HG02588 (cell line): ENCODE data around the gene MUC3A.

Experiments used
- ATAC-seq: cut with Tn5 transposase; IDR thresholded peaks from one replicate; pipeline ENCODE4 v1.9.1; 2021; ENCODE audit warnings: mild to moderate bottlenecking, moderate library complexity; ENCODE audit not compliant: unreplicated experiment

The MUC3A gene

DNA sequence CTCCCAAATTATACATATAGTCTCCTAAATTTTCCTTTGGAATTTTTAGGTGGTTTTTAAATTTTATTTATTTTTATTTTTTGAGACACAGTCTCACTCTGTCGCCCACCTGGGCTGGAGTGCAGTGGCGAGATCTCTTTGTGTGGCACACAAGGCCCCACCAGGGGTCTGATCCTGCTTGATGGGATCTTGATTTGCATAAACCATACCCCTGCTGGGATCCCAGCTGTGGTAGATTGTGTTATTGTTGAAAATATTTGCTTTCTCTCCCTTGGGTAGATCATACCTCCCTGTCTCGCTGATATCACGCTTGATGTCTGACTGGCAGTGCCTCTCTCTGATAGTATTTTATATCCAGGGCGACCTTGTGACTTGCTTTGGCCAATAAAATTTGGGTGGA, 5.6 kb upstream of the MUC3A start:
- no peak for ATAC-seq

DNA sequence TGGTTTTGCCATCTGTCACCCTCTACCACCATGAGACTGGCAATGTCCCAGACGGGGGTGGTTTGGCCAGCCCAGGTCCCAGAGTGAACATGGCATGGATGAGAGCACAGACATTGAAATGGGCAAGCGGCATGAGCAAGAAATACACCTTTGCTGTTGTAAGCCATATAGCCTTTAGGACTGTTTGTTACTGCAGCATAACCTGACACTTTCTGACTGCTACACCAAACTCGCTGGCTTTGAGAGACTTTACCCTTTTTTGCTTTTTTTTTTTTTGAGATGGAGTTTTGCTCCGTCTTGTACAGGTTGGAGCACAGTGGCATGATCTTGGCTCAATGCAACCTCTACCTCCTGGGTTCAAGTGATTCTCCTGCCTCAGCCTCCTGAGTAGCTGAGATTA, 5.2 kb upstream of the MUC3A start:
- ATAC-seq = no peak

DNA sequence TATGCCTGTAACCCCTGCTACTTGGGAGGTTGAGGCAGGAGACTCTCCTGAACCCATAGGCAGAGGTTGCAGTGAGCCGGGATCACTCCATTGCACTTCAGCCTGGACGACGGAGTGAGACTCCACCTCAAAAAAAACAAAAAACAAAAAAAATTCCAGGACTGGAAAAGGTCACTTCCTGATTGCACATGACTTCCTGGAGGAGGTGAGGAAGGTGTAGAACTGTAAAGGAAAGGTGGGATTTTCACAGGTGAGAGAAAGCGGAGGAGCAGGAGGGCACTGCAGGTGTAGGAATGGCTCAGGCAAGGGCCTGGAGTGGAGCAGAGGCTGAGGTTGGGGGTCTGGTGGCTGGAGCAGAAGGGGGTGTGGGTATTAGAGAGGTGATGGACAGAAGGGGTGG, 3.2 kb upstream of the MUC3A start:
- ATAC-seq = no peak

DNA sequence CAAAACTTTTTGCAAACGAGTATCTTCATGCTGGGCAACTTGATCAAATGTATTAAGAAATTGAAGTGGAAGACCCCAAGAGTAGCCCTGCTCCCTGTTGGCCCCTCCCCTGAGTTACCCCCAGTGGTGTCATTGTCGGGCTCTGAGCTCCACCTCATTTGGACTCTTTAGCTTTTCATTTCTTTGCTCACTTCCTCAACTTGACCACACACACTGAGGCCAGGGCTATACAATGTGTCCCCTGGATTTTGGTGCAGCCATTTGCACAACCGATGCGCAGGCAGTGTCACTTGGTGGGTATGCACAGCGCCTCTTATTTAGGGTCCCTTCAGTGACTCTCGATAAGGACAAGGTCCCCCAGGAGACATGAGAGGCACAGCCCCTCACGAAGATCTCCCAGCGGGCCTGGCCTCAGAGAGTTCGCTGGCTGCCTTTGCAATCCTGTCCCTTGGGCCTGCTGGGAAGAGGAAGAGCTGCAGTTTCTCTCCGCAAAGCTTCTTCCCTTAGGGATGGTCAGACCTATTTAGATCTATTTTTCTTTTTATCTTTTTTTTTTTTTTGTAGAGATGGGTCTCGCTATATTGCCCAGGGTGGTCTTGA, 2.5 kb upstream of the MUC3A start:
- no peak for ATAC-seq

DNA sequence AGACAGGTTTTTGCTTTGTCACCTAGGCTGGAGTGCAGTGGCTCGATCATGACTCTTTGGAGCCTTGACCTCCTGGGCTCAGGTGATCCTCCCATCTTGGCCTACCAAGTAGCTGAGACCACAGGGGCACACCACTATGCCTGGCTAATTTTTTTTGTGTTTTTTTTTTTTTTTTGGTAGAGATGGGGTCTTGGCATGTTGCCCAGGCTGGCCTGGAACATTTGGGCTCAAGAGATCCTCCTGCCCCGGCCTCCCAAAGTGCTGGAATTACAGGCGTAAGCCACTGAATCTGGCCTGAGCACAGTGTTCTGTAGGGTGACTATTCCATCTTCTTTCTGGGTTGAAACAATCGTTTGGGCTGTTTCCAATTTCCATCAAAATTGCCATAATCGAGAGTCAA, 1.5 kb upstream of the MUC3A start:
- no peak for ATAC-seq

DNA sequence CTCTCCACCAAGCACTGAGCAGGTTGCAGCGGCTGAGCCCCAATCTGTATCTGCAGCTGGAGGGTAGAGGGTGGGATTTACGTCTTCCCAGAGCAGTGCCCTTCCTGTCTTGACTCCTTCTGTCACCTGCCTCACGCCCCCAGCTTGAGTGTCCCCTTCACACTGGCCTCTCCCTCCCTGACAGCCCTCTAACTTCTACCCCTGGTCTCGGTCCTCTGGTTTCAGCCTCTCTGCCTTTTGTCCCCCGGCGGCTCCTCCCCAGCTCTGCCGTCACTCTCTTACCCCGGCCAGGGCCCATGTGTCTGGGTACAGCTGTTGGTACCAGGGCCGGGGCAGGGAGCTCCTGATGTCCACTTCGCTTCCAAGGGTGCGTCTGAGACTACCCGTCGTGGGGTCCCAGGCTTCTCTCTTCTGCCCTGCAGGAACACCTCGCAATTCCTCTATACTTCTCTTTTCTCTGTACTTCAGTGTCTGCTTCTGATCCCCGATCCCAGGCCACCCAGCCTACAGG, 654 bp downstream of the MUC3A start:
- no peak for ATAC-seq

DNA sequence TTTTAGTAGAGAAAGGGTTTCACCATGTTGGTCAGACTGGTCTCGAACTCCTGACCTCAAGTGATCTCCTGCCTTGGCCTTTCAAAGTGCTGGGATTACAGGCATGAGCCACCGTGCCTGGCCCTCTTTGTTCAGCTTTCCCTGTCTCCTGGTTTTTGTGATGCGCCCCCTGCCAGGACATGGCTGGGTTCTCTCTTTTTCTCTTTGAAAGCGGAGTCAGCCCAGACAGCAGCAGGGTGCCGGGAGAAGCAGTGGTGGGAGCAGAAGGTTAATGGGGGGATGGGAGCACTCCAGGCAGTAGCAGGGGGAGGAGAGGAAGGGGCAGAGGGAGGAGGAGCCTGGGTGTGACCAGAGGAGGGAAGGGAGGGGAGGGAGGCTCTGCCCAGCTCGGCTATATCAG, 1.8 kb downstream of the MUC3A start:
- ATAC-seq = no peak

DNA sequence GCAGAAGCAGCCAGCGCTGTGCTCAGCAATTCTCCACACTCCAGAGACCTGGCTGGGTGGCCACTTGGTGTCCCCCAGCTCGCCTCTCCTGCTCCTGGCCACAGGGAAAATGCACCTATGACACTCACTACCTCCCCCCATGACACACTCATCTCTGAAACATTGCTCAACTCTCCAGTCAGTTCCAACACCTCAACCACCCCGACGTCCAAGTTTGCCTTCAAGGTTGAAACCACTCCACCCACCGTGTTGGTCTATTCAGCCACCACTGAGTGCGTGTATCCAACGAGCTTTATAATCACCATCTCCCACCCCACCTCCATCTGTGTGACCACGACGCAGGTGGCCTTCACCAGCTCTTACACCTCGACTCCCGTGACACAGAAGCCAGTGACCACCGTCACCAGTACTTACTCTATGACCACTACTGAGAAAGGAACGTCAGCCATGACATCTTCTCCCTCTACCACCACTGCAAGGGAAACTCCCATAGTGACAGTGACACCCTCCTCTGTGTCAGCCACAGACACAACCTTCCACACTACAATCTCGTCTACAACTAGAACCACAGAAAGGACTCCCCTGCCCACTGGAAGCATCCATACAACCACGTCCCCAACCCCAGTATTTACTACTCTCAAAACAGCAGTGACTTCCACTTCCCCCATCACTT, 2.7 kb downstream of the MUC3A start:
- ATAC-seq = no peak

DNA sequence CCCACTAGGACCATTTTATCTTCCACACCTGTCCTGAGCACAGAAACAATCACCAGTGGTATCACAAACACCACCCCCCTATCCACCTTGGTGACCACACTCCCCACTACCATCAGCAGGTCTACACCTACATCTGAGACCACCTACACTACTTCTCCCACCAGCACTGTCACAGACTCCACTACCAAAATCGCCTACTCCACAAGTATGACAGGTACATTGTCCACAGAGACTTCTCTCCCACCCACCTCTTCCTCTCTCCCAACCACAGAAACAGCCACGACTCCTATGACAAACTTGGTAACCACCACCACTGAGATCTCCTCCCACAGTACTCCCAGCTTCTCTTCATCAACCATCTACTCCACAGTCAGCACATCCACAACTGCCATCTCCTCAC, 3.3 kb downstream of the MUC3A start:
- no peak for ATAC-seq

DNA sequence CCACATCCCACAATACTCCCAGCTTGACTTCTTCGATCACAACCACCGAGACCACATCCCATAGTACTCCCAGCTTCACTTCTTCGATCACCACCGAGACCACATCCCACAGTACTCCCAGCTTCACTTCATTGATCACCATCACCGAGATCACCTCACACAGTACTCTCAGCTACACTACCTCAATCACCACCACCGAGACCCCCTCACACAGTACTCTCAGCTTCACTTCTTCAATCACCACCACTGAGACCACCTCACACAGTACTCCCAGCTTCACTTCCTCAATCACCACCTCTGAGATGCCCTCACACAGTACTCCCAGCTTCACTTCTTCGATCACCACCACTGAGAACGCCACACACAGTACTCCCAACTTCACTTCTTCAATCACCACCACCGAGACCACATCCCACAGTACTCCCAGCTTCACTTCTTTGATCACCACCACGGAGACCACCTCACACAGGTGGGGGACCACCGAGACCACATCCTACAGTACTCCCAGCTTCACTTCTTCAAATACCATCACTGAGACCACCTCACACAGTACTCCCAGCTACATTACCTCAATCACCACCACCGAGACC, 8.6 kb downstream of the MUC3A start:
- ATAC-seq = no peak

DNA sequence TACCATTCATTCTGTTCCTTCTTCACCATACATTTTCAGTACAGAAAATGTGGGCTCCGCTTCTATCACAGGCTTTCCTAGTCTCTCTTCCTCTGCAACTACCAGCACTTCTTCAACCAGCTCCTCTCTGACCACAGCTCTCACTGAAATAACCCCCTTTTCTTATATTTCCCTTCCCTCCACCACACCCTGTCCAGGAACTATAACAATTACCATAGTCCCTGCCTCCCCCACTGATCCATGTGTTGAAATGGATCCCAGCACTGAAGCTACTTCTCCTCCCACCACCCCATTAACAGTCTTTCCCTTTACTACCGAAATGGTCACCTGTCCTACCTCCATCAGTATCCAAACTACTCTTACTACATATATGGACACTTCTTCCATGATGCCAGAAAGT, 10.6 kb downstream of the MUC3A start:
- ATAC-seq = no peak

DNA sequence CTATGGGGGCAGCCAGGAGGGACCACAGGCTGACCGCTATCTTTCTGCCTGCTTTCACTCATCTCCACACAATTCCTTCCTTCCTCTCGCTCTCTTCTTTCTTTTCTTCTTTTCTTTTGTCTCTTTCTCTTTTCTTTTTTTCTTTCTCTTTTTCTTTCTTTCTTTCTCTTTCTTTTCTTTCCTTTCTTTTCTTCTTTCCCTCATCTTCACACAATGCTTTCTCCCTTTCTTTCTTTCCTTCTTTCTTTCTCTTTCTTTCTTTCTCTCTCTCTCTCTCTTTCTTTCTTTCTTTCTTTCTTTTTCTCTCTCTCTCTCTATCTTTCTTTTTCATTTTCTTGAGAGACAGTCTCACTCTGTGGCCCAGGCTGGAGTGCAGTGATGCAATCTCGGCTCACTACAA, 13.2 kb downstream of the MUC3A start:
- ATAC-seq = no peak

DNA sequence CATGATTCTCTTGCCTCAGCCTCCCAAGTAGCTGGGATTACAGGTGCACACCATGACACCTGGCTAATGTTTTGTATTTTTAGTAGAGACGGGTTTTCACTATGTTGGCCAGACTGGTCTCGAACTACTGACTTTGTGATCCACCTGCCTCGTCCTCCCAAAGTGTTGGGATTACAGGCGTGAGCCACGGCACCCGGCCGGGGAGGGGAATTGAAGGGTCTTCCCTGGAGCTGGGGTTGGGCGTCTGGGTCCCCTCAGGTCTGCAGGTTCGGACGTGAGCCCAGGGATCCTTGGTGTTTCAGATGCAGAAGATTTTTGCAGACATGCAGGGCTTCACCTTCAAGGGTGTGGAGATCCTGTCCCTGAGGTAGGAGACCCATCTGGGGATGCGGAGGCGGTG, 14.1 kb downstream of the MUC3A start:
- no peak for ATAC-seq

DNA sequence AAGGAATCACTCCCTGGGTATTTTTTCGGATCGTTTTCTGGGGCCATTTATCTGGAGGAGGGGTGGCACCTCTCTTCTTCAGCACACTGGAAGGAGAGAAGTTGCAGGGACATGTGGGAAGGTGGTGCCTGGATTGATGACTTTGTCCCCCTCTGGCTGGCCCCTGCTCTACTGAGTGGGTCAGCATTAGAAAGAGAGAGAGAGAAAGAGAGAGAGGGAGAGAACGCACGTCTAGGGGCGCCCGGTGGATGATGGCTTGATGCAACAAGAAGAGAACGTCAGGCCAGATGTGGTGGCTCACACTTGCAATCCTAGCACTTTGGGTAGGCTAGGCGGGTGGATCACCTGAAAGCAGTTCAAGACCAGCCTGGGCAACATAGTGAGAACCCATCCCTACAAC, 14.5 kb downstream of the MUC3A start:
- ATAC-seq = no peak

DNA sequence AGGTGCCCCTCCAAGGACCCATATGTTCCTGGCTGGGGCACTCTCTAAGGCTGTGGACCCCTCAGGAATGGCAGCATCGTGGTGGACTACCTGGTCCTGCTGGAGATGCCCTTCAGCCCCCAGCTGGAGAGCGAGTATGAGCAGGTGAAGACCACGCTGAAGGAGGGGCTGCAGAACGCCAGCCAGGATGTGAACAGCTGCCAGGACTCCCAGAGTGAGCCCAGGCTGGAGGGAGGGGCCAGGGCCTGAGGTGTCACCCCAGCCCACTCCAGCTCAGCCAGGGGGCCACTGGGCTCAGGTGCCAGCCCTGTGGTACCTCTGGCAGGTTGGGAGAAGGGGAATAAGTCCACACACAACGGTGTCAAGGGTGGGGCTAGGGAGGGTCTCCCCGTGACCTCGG, 15.3 kb downstream of the MUC3A start:
- no peak for ATAC-seq

DNA sequence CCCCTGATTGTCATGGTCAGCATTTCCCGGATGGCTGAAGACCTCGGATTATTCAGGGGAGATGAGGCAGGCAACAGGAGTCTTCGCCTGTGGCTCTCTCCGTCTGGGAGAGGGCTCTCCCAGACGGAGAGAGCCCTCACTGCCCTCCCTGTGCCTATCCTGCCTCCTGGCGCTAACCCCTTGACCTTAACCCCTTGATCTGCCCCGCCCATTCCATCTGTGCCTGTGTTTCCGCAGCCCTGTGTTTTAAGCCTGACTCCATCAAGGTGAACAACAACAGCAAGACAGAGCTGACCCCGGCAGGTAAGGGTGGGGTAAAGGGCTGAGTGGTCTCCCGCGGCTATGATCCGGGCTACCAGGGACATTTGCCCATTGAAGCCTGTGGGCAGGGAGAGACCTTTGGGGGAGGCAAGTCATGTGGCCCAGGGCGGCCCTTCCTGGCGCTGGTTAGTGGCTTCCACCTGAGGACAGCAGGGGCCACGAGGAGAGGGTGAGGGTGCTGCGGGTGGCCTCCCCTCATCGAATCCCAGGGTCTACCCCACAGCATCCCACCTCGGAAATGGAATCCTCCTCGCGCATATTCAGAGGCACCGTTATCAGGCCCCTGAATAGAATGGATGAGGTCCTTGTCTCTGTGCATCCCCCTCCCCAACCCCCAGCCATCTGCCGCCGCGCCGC, 15.8 kb downstream of the MUC3A start:
- no peak for ATAC-seq

DNA sequence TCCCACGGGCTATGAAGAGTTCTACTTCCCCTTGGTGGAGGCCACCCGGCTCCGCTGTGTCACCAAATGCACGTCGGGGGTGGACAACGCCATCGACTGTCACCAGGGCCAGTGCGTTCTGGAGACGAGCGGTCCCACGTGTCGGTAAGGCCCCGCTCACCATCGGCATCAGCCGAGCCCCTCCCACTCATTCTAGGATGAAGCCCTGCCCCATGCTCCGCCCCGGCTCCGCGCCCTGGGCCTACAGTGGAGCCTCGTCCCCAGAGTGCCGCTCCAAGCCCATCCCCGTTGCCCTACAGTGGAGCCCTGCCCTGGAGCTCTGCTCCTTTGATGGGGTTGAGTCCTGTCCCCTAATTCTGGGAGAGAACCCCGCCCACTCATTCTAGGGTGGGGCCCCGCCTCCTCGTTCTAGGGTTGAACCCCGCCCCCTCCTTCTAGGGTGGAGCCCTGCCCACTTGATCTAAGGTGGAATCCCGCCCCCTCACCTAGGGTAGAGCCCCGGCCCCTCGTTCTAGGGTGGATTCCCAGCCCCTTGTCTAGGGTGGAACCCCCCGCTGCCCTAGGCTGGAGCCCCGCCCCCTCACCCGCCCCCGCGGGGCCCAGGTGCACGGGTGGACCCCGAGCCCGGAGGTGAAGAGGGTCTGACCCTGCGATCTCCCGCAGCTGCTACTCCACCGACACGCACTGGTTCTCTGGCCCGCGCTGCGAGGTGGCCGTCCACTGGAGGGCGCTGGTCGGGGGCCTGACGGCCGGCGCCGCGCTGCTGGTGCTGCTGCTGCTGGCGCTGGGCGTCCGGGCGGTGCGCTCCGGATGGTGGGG, 16.6 kb downstream of the MUC3A start:
- no peak for ATAC-seq

DNA sequence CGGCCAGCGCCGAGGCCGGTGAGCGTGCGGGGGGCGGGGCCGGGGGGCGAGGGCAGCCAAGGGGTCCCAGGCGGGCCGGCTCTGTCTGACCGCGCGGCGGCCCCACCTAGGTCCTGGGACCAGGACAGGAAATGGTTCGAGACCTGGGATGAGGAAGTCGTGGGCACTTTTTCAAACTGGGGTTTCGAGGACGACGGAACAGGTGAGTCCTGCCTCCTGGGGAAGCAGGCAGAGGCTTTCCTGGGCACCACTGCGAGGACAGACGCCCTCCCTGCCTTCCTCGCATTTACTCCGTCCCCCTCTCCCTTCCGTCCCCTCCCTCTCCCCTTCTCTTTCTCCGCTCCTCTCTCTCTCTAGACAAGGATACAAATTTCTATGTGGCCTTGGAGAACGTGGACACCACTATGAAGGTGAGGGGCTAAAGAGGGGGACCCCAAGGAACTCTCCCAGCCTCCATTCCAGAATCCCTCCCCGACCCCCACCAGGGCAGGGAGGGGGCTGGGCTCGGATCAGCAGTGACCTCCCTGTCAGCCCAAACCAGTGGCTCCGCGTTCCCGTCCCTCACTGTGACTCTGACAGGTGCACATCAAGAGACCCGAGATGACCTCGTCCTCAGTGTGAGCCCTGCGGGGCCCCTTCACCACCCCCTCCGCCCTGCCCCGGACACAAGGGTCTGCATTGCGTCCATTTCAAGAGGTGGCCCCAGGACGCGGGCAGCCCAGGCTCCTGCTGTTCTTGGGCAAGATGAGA, 17.4 kb downstream of the MUC3A start:
- no peak for ATAC-seq

DNA sequence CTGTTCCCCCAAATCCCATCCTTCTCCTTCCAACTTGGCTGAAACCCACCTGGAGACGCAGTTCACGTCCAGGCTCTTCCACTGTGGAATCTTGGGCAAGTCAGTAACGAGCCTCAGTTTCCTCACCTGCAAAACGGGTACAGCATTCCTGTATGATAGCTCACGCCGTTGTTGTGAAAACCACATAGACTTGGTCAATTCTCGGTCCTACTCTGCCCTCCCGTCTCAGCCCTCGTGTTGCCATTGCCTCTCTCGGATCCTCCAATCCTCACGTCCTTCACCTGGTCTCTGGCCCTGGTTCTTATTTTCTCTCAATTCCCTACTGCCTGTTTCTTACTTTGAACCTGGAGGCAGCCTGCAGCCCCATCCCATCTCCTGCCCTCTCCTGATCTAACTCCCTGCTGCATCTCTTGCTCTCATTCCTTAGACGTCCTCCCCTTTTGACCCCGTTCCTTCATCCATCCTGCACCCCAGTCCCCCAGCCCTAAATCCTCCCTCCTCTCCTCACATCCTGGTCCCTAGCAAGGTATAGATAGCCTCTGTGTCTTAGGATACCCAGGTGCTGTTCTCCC, 18.0 kb downstream of the MUC3A start:
- ATAC-seq = no peak

DNA sequence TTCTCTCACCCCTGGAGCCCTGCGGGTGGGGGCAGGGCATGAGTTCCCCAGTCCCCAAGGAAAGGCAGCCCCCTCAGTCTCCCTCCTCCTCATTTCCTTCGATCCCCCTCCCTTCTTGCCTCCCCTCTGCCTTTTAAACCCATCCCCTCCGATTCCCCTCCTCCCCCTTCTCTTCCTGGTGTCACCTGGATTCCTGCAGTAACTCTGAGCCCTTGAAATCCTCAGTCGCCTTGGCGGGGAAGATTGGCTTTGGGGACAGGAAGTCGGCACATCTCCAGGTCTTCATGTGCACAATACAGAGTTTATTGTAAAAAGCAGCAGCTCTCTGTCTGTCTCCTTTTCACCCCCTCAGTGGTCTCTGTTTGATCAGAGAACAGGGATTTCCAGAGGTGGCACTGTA, 18.7 kb downstream of the MUC3A start:
- ATAC-seq = no peak
